ENCODE results near the gene LRP2BP. TPM values are rescaled to one million over a fixed set of nuclear protein-coding genes. Genes with fewer than 3 reads are reported as not detected.
"Not testable (repeated sequence)": the region's sequence is repeated elsewhere in the genome, so short reads cannot be mapped to it uniquely, and the experiment has no call there.

The LRP2BP gene
- total and polyA plus RNA-seq, 4 donors: 0.48 to 4.6 (median 1.8) TPM

- no peak overlapping the region for H3K4me3 ChIP-seq
- WGBS, 2 donors: 94 to 96% methylated on average over 3 of the region's 3 CpGs
- no peak overlapping the region for H3K27ac ChIP-seq (ENCODE audit: low read depth in 1 of 2, low read length in 1 of 2)
- DNase-seq (no peak), ATAC-seq (ENCODE audit: insufficient read depth, low FRiP score) (no peak)
- peaks cover 0 to 5% (median 3%) of the 10 kb centered on the region in 4 donors for H3K36me3 ChIP-seq (ENCODE audit: control insufficient read depth in 4 of 4, insufficient read depth in 4 of 4, low read length in 4 of 4)
- H3K4me1 ChIP-seq (ENCODE audit: control insufficient read depth in 5 of 5, insufficient read depth in 5 of 5, low read length in 5 of 5): no peaks in the 10 kb centered on the region
- H3K9me3 ChIP-seq (ENCODE audit: control insufficient read depth in 4 of 4, insufficient read depth in 3 of 4, low read length in 3 of 4): no peaks in the 10 kb centered on the region
- H3K27me3 ChIP-seq (ENCODE audit: control insufficient read depth in 3 of 3, insufficient read depth in 3 of 3, low read length in 2 of 3): no peaks in the 10 kb centered on the region
- no peak overlapping the region for H3K9ac ChIP-seq (ENCODE audit: insufficient read depth in 1 of 2, low read length in 2 of 2)
- TF ChIP-seq CTCF (IDR thresholded peaks at IDR 0.05; ENCODE audit: control extremely low read depth, extremely low read depth): no peak
Observed at GRCh38 chr4:185332575-185333464, 62.9 kb downstream of the LRP2BP start.

- H3K27me3 ChIP-seq (ENCODE audit: control insufficient read depth in 3 of 3, insufficient read depth in 3 of 3, low read length in 2 of 3); H3K4me3 ChIP-seq; H3K9ac ChIP-seq (ENCODE audit: insufficient read depth in 1 of 2, low read length in 2 of 2); H3K4me1 ChIP-seq (ENCODE audit: control insufficient read depth in 5 of 5, insufficient read depth in 5 of 5, low read length in 5 of 5); H3K9me3 ChIP-seq (ENCODE audit: control insufficient read depth in 4 of 4, insufficient read depth in 3 of 4, low read length in 3 of 4); ATAC-seq (ENCODE audit: insufficient read depth, low FRiP score); DNase-seq; H3K36me3 ChIP-seq (ENCODE audit: control insufficient read depth in 4 of 4, insufficient read depth in 4 of 4, low read length in 4 of 4); H3K27ac ChIP-seq (ENCODE audit: low read depth in 1 of 2, low read length in 1 of 2): not testable (repeated sequence)
- 97 to 100% methylated on average over 2 of the region's 2 CpGs for WGBS, 2 donors
Observed at GRCh38 chr4:185329879-185330510, 65.7 kb downstream of the LRP2BP start.

DNA sequence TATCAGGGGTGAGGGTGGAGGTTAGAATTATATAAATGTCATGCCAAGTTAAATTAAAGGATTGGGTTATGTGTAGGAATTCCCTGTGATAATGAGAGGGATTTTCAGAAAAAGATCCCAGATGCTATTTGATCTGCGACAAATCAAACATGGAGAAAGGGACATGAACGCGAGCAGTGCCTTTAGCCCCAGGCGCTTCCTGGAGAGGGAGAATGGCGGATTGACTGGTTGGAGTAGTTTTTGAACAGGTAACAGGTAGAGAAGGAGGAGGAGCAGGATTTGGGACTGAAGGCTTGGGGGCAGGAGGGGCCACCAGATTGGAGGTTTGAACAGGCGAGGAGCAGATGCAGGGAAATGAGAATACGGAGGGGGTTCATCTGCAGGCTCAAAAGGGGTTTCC, 67.1 kb downstream of the LRP2BP start:
- ATAC-seq (ENCODE audit: insufficient read depth, low FRiP score): no peak
- no peak for TF ChIP-seq CTCF (IDR thresholded peaks at IDR 0.05; ENCODE audit: control extremely low read depth, extremely low read depth)

GRCh38 chr4:185325721-185326120, 70.0 kb downstream of the LRP2BP start:
- not testable (repeated sequence) for H3K9ac ChIP-seq (ENCODE audit: insufficient read depth in 1 of 2, low read length in 2 of 2); H3K27me3 ChIP-seq (ENCODE audit: control insufficient read depth in 3 of 3, insufficient read depth in 3 of 3, low read length in 2 of 3); ATAC-seq (ENCODE audit: insufficient read depth, low FRiP score); H3K4me3 ChIP-seq; H3K27ac ChIP-seq (ENCODE audit: low read depth in 1 of 2, low read length in 1 of 2); H3K4me1 ChIP-seq (ENCODE audit: control insufficient read depth in 5 of 5, insufficient read depth in 5 of 5, low read length in 5 of 5); DNase-seq; H3K9me3 ChIP-seq (ENCODE audit: control insufficient read depth in 4 of 4, insufficient read depth in 3 of 4, low read length in 3 of 4)
- peaks cover 7 to 10% (median 7%) of the 10 kb centered on the region in 4 donors for H3K36me3 ChIP-seq (ENCODE audit: control insufficient read depth in 4 of 4, insufficient read depth in 4 of 4, low read length in 4 of 4)
- 49 to 70% methylated on average over 1 of the region's 1 CpG for WGBS, 2 donors

More for the DNA sequence above, 67.1 kb downstream of the LRP2BP start:
- no peak overlapping the region for H3K4me3 ChIP-seq
- H3K27ac ChIP-seq (ENCODE audit: low read depth in 1 of 2, low read length in 1 of 2): no peak overlapping the region
- DNase-seq: no peak
- WGBS, 2 donors: 97 to 98% methylated on average over 7 of the region's 7 CpGs
- peaks cover 1 to 7% (median 4%) of the 10 kb centered on the region in 4 donors for H3K36me3 ChIP-seq (ENCODE audit: control insufficient read depth in 4 of 4, insufficient read depth in 4 of 4, low read length in 4 of 4)
- no peaks in the 10 kb centered on the region for H3K9me3 ChIP-seq (ENCODE audit: control insufficient read depth in 4 of 4, insufficient read depth in 3 of 4, low read length in 3 of 4)
- no peak overlapping the region for H3K9ac ChIP-seq (ENCODE audit: insufficient read depth in 1 of 2, low read length in 2 of 2)
- no peaks in the 10 kb centered on the region for H3K4me1 ChIP-seq (ENCODE audit: control insufficient read depth in 5 of 5, insufficient read depth in 5 of 5, low read length in 5 of 5)
- H3K27me3 ChIP-seq (ENCODE audit: control insufficient read depth in 3 of 3, insufficient read depth in 3 of 3, low read length in 2 of 3): no peaks in the 10 kb centered on the region

GRCh38 chr4:185324361-185324760, 71.4 kb downstream of the LRP2BP start:
- not testable (repeated sequence) for ATAC-seq (ENCODE audit: insufficient read depth, low FRiP score); H3K9ac ChIP-seq (ENCODE audit: insufficient read depth in 1 of 2, low read length in 2 of 2); H3K4me1 ChIP-seq (ENCODE audit: control insufficient read depth in 5 of 5, insufficient read depth in 5 of 5, low read length in 5 of 5); H3K9me3 ChIP-seq (ENCODE audit: control insufficient read depth in 4 of 4, insufficient read depth in 3 of 4, low read length in 3 of 4); H3K4me3 ChIP-seq; H3K27me3 ChIP-seq (ENCODE audit: control insufficient read depth in 3 of 3, insufficient read depth in 3 of 3, low read length in 2 of 3); H3K27ac ChIP-seq (ENCODE audit: low read depth in 1 of 2, low read length in 1 of 2); DNase-seq
- peaks cover 5 to 12% (median 10%) of the 10 kb centered on the region in 4 donors for H3K36me3 ChIP-seq (ENCODE audit: control insufficient read depth in 4 of 4, insufficient read depth in 4 of 4, low read length in 4 of 4)
- 85 to 90% methylated on average over 6 of the region's 6 CpGs for WGBS, 2 donors

Data from lung (tissue), 12 donors.